ENCODE results near the gene SLC25A47. TPM values are rescaled to one million over a fixed set of nuclear protein-coding genes. Genes with fewer than 3 reads are reported as not detected.

SLC25A47 gene
- total and polyA plus RNA-seq, 8 donors = not detected

GRCh38 chr14:100334904-100335303 is 11.8 kb downstream of the SLC25A47 start:
- intact Hi-C loops (cut with DNase I) = no loop called here
- Histone ChIP-seq H3K4me3 (no peak overlapping the region), H3K36me3 (peaks cover 0 to 79% of the 10 kb centered on the region in 2 donors), H3K27me3 (no peaks in the 10 kb centered on the region), H3K9me3 (no peaks in the 10 kb centered on the region), H3K4me1 (no peaks in the 10 kb centered on the region), H3K27ac (no peak overlapping the region)
- TF ChIP-seq CTCF (IDR thresholded peaks at IDR 0.05) = no peak
- DNase-seq = peak in 1 of 4 donors; percentile 45
- no peak for ATAC-seq

DNA sequence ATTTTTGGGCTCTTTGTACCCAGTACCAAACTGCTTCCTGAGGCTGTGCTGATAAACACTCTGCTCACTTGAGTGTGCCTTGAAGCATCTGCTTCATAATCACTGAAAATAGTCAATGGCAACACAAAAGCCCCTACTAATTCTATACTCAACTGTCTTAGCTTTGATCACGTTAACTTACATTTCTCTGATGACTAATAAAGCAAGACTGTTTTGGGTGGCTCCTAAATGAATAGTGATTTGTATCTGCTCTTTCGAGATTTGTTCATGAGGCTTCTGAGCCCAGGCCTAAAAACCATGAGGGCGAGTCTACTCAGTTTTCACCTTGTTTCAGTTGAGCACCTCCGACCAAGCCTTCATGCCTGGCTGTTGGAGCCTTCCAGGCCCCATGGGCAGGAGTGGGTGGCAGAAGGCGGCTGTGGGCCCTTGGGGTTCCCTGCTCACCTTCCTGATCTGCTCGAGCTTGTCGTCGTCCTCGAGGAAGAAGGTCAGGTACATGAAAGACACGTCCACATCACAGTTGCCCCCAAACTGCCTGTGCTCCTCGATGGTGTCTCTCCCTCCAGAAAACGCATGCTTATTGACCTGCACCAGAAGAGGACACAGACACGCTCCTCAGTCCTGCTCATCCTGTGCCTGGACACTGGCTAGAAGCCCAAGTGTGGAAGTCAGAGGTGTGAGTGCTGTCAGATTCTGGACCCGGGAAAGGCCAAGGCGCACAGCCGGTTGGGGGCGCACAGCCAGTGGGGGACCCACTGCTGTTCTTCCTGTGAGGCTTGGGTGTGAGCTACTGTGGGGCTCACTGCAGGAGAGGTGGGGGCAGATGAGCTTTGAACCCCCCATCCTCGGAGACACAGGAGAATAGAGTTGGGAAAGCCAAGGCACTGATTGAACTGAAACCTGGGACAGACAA is 13.7 kb downstream of the SLC25A47 start:
- ATAC-seq (no peak), DNase-seq (no peak)
- H3K36me3 ChIP-seq = peaks cover 0 to 90% of the 10 kb centered on the region in 2 donors
- H3K27me3 ChIP-seq = no peaks in the 10 kb centered on the region
- intact Hi-C loops (cut with DNase I) = no loop called here
- no peak overlapping the region for H3K4me3 ChIP-seq
- H3K27ac ChIP-seq = no peak overlapping the region
- H3K9me3 ChIP-seq = no peaks in the 10 kb centered on the region
- H3K4me1 ChIP-seq = peaks cover 7 to 19% of the 10 kb centered on the region in 2 donors
- no peak for TF ChIP-seq CTCF (IDR thresholded peaks at IDR 0.05)

GRCh38 chr14:100339766-100340422 is 16.8 kb downstream of the SLC25A47 start:
- intact Hi-C loops (cut with DNase I) = no loop called here
- no peak for DNase-seq
- TF ChIP-seq CTCF (IDR thresholded peaks at IDR 0.05) = no peak
- no peak for ATAC-seq
- Histone ChIP-seq H3K27me3 (no peaks in the 10 kb centered on the region), H3K4me1 (peaks cover 7 to 34% of the 10 kb centered on the region in 2 donors), H3K4me3 (no peak overlapping the region), H3K27ac (peak overlapping the region in 1 of 2 donors; percentile 91), H3K36me3 (peaks cover 0 to 84% of the 10 kb centered on the region in 2 donors), H3K9me3 (no peaks in the 10 kb centered on the region)

DNA sequence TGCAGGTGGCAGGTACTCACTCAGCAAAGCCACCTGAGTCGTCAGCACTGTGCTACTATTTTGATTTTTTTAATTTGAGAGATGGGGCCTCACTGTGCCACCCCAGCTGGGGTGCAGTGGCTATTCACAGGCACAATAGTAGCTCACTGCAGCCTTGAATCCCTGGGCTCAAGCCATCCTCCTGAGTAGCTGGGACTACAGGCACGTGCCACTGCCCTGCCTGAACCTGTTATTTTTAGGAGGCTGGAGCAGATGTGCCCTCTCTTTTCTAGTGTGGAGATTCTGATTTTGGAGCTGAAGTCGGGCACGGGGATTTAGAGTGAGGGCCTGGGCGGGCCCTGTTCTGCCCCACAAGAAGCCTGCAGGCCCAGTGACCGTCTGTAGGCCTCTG is 17.3 kb downstream of the SLC25A47 start:
- Histone ChIP-seq H3K27me3 (no peaks in the 10 kb centered on the region), H3K36me3 (peaks cover 0 to 78% of the 10 kb centered on the region in 2 donors), H3K9me3 (no peaks in the 10 kb centered on the region), H3K4me3 (no peak overlapping the region), H3K4me1 (peaks cover 7 to 34% of the 10 kb centered on the region in 2 donors), H3K27ac (peak overlapping the region; percentile 78 to 91)
- no peak for TF ChIP-seq CTCF (IDR thresholded peaks at IDR 0.05)
- ATAC-seq (no peak), DNase-seq (no peak)
- intact Hi-C loops (cut with DNase I) = no loop called here

All from left lung (tissue), 10 donors.